Endothelial cell (in vitro differentiated cells): ENCODE data around the gene DSCAML1. TPM values are rescaled to one million over a fixed set of nuclear protein-coding genes. Genes with fewer than 3 reads are reported as not detected.

ENCODE experiments used
- DNase-seq: peaks from one replicate; pipeline ENCODE4 v3.0.0; 2021; ENCODE audit warnings: low spot score
- H3K27ac Mint-ChIP-seq: one replicate; pipeline ENCODE4 v1.8.0; 2021; ENCODE audit warnings: mixed read lengths, inconsistent platforms; ENCODE audit not compliant: unreplicated experiment
- H3K27me3 Mint-ChIP-seq: one replicate; pipeline ENCODE4 v1.8.0; 2021; ENCODE audit warnings: mild to moderate bottlenecking, moderate library complexity, mixed read lengths, inconsistent platforms; ENCODE audit not compliant: unreplicated experiment
- H3K36me3 Mint-ChIP-seq: one replicate; pipeline ENCODE4 v1.8.0; 2021; ENCODE audit warnings: mild to moderate bottlenecking, low read depth, mixed read lengths, inconsistent platforms; ENCODE audit not compliant: unreplicated experiment
- H3K4me1 Mint-ChIP-seq: one replicate; pipeline ENCODE4 v1.8.0; 2021; ENCODE audit warnings: mild to moderate bottlenecking, mixed read lengths, inconsistent platforms; ENCODE audit not compliant: unreplicated experiment
- H3K4me3 Mint-ChIP-seq: one replicate; pipeline ENCODE4 v1.8.0; 2021; ENCODE audit warnings: mild to moderate bottlenecking, mixed read lengths, inconsistent platforms; ENCODE audit not compliant: unreplicated experiment
- H3K9me3 Mint-ChIP-seq: one replicate; pipeline ENCODE4 v1.8.0; 2021; ENCODE audit warnings: mixed read lengths, inconsistent platforms; ENCODE audit not compliant: unreplicated experiment
- CTCF ChIP-seq: fragments of 200-600 bp; sonication (generic); IDR thresholded peaks from one replicate; pipeline ENCODE4 v1.5.0; 2021; ENCODE audit warnings: antibody characterized with exemption; ENCODE audit not compliant: unreplicated experiment
- total RNA-seq: library from RNA; stranded (reverse); fragmentation: NEBNext Ultra II Directional; extraction: Animal tissue kit (Norgen Biotek cat#: 25700); gene quantifications from one replicate; pipeline ENCODE4 v1.2.1, GENCODE V29; 2021; ENCODE audit not compliant: unreplicated experiment

Gene DSCAML1
- total RNA-seq, 1 donor from 2014 or later, result 3.8 TPM

- Mint-ChIP-seq H3K9me3 (no peaks in the 10 kb centered on the region), H3K27ac (no peak overlapping the region), H3K4me3 (no peak overlapping the region), H3K27me3 (peaks cover 7% of the 10 kb centered on the region), H3K4me1 (peaks cover 3% of the 10 kb centered on the region), H3K36me3 (no peaks in the 10 kb centered on the region)
- DNase-seq, result no peak
- no peak for TF ChIP-seq CTCF
Measured at GRCh38 chr11:117641008-117641915, 155.8 kb downstream of the DSCAML1 start.

GRCh38 chr11:117640041-117640440 is 157.0 kb downstream of the DSCAML1 start:
- DNase-seq, result no peak
- H3K4me1 Mint-ChIP-seq, result peaks cover 3% of the 10 kb centered on the region
- no peak overlapping the region for H3K27ac Mint-ChIP-seq
- H3K27me3 Mint-ChIP-seq, result peaks cover 7% of the 10 kb centered on the region
- no peak for TF ChIP-seq CTCF
- H3K36me3 Mint-ChIP-seq, result no peaks in the 10 kb centered on the region
- no peak overlapping the region for H3K4me3 Mint-ChIP-seq
- H3K9me3 Mint-ChIP-seq, result no peaks in the 10 kb centered on the region

GRCh38 chr11:117639601-117640000 is 157.4 kb downstream of the DSCAML1 start:
- H3K36me3 Mint-ChIP-seq, result no peaks in the 10 kb centered on the region
- no peak overlapping the region for H3K4me3 Mint-ChIP-seq
- peaks cover 3% of the 10 kb centered on the region for H3K4me1 Mint-ChIP-seq
- H3K27ac Mint-ChIP-seq, result no peak overlapping the region
- no peak for TF ChIP-seq CTCF
- H3K27me3 Mint-ChIP-seq, result peaks cover 7% of the 10 kb centered on the region
- no peak for DNase-seq
- H3K9me3 Mint-ChIP-seq, result no peaks in the 10 kb centered on the region

GRCh38 chr11:117638911-117639543 is 158.0 kb downstream of the DSCAML1 start:
- no peak for DNase-seq
- no peaks in the 10 kb centered on the region for H3K9me3 Mint-ChIP-seq
- no peak for TF ChIP-seq CTCF
- no peak overlapping the region for H3K27ac Mint-ChIP-seq
- H3K27me3 Mint-ChIP-seq, result peaks cover 5% of the 10 kb centered on the region
- H3K4me3 Mint-ChIP-seq, result no peak overlapping the region
- no peaks in the 10 kb centered on the region for H3K36me3 Mint-ChIP-seq
- peaks cover 3% of the 10 kb centered on the region for H3K4me1 Mint-ChIP-seq
